GM12873 (cell line): ENCODE measurements around the gene MTCL1.

ENCODE experiments used
- TF ChIP-seq, protein P1 (sequence below): IDR thresholded peaks from 2 replicates; pipeline ENCODE4 v1.5.1; 2012; ENCODE audit warnings: low read depth, mild to moderate bottlenecking, moderate library complexity, low read length, control low read depth; ENCODE audit not compliant: insufficient read depth; ENCODE audit errors: missing control alignments

Gene MTCL1

GRCh38 chr18:8785261-8785660 lies 79.9 kb downstream of the MTCL1 start:
- TF ChIP-seq, protein P1, sequence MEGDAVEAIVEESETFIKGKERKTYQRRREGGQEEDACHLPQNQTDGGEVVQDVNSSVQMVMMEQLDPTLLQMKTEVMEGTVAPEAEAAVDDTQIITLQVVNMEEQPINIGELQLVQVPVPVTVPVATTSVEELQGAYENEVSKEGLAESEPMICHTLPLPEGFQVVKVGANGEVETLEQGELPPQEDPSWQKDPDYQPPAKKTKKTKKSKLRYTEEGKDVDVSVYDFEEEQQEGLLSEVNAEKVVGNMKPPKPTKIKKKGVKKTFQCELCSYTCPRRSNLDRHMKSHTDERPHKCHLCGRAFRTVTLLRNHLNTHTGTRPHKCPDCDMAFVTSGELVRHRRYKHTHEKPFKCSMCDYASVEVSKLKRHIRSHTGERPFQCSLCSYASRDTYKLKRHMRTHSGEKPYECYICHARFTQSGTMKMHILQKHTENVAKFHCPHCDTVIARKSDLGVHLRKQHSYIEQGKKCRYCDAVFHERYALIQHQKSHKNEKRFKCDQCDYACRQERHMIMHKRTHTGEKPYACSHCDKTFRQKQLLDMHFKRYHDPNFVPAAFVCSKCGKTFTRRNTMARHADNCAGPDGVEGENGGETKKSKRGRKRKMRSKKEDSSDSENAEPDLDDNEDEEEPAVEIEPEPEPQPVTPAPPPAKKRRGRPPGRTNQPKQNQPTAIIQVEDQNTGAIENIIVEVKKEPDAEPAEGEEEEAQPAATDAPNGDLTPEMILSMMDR: no peak

DNA sequence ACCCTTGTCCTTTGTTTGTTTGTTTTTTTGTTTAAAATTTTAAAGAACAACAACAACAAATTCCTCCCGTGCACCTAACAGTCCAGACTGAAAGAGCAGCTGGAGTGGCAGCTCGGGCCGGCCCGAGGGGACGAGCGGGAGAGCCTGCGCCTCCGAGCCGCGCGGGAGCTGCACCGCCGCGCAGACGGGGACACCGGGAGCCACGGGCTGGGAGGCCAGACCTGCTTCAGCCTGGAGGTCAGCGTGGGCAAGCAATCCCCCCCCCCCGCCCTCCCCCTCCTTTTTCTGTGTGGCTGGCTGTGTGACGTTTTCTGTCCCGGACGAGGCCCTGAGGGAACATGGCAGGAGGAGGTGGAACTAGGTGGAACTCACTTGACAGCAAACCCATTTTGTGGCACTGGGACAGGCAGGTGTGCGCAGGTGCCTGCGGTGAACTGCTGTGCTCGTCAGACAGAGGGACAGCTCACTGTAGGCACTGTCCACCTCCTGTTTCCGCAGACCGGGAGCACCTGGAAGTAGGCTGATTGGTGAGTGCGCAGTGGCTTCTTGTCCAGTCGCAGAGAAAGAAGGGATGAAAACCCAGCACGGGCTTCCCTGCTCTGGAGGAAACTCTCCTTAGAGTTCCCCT lies 80.6 kb downstream of the MTCL1 start:
- TF ChIP-seq, protein P1: no peak

DNA sequence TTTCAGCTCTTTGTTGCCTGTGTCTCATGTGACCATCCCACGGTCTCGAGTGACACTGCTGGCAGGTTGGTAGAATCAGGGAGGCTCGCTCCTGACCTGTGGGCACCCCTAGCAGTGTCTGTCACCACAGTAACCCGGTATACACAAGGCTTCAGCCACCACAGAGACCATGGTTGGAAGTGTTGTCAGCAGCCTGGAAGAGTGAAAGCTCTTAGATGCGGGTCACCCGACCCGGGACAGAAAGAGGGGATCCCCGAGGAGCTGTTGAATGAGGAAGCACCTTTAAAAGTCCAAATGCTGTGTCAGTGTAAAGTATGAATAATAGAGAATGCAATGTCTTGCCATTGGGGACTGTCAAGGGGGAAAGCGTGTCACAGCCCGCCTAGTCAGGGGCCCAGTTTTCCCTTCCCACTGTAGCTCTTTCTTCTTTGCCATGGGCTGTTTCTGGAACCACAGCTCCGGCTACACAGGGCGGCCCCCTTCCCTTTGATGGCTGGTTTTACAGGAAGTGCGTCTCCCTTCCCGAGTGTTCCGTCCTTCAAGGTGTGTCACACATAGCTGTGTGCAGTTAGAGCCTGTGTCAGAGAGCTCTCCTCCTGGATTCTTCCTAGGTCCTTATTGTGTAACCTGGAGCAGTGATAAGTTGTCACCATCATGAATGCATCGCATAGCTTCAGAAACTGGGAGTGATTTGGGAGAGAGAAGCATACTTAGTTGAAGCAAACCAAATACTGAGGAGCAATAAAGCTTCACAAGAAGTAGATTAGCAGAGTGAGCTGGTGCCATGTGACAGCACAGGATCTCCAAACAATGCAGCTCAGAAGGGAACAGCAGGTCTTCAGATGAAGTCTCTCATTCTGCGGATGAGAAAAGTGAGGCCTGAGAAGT lies 81.4 kb downstream of the MTCL1 start:
- TF ChIP-seq, protein P1: no peak

- TF ChIP-seq, protein P1: no peak
These were observed 82.0 kb downstream of the MTCL1 start for GRCh38 chr18:8787371-8787670.

DNA sequence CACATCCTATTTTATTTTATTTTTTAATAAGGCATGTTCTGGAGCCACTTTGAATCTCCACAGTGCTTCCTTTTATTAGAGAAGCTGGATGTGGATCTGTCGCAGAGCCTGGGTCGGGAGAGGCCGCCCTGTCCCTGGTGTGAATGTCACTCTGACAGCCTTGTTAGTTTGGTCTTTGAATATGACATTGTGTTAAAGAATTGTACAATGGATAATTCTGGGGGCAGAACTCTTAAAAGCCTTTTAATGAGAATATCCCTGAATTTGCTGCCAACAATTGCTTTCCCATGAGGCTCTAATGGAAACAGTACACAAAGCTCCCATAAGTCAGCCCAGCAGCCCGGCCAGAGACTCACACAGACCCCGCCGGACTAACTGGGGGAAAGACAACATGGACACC lies 82.4 kb downstream of the MTCL1 start:
- TF ChIP-seq, protein P1: no peak

DNA sequence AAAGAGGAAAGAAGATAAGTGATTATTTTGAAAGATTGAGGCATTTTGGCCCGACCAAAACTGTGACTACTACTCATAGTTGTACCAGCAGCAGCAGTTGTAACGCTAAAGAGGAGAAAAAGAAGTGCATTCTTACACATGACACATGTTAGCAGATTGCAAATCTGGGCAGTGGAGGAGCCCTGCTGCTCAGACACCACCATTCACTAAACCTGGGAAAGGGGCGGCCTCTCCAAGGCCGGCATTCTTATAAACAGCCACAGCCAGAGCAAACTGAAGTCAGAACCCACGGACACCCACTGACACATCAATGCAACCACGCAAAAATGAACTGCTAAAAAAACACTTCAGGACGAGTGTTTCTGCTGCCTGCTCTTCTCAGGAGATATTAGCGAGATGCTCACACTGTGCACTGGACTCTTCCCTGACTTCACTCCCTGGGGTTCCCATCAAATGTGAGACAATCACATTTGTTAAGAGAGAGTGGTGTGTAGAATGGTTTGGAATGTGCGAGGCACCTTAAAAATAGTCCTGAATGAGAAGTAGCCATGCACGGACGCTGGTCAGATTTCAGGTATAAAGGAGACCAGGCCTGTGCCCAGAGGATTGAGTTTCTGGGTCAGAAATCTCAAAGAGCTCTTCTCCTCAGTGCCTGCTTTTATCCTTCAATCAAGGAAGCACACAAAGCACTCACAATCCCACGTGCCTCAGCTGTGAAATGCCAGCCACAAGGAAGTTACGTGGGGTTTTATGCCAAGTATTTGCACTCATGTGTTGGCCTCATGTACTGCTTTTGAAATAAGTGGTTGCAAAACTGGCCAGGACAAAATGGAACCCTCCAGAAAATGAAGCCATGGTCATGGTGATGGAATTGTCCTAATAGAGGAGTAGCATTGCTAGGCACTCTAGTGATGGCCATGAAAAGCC lies 83.4 kb downstream of the MTCL1 start:
- TF ChIP-seq, protein P1: no peak

DNA sequence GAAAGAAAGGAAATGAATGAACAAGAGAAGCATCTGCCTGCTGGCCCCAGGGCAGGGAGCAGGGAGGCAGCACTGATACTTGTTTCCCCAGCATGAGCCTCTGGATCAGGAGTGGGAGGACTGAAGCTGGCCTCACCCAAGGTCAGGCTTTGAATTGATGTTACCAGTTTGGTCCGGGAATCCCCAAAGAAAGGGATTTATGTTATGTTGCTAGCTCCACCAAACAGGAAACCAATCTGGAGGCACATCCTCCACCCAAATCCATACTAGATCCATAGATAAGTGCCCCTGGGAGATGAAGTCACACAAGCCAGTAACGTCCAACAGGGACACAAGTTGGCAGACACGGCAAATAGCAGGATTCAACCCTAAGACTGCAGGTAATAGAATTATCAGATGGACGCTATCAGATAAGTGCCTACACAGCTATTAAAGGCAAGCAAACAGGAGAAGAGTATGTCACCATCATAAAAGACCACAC lies 85.9 kb downstream of the MTCL1 start:
- TF ChIP-seq, protein P1: no peak
